CD4-positive, CD25-positive, alpha-beta regulatory T cell (primary cell): ENCODE measurements around the gene SSUH2. TPM values are rescaled to one million over a fixed set of nuclear protein-coding genes. Genes with fewer than 3 reads are reported as not detected.

Source experiments
- ATAC-seq, 2 donors: fragments of 150-1000 bp; cut with Tn5 transposase; one replicate each; pipeline ENCODE4 v1.10.0; 2021; ENCODE audit warnings: low read depth in 2 of 2, moderate number of reproducible peaks in 2 of 2, moderate library complexity in 1 of 2
- DNase-seq, 3 donors: peaks; one replicate each; pipeline versions ENCODE4 v3.0.0 to v3.0.0-alpha.2; 2012 to 2022; ENCODE audit warnings: mixed read lengths in 1 of 3
- H3K27ac ChIP-seq: one replicate; pipeline ENCODE4 v1.7.0; 2013; ENCODE audit warnings: mild to moderate bottlenecking, low read length; ENCODE audit not compliant: insufficient read depth, poor library complexity, severe bottlenecking
- H3K27me3 ChIP-seq: one replicate; pipeline ENCODE4 v1.7.0; 2013; ENCODE audit warnings: low read length; ENCODE audit not compliant: control insufficient read depth, insufficient read depth
- H3K36me3 ChIP-seq: one replicate; pipeline ENCODE4 v1.7.0; 2013; ENCODE audit warnings: mild to moderate bottlenecking, low read length, moderate library complexity; ENCODE audit not compliant: control insufficient read depth, insufficient read depth
- H3K4me1 ChIP-seq: 2 replicates; pipeline ENCODE4 v1.7.0; 2013; ENCODE audit warnings: mild to moderate bottlenecking, low read length; ENCODE audit not compliant: insufficient read depth, control insufficient read depth, poor library complexity, severe bottlenecking
- H3K4me3 ChIP-seq: one replicate; pipeline ENCODE4 v1.7.0; 2013; ENCODE audit warnings: low read depth, mild to moderate bottlenecking, low read length, moderate library complexity
- H3K9me3 ChIP-seq, 2 experiments: 1 replicate in 1 of 2; 2 replicates in 1 of 2; pipeline ENCODE4 v1.7.0; 2013; ENCODE audit warnings: low read length in 2 of 2, mild to moderate bottlenecking in 1 of 2, moderate library complexity in 1 of 2; ENCODE audit not compliant: control insufficient read depth in 2 of 2
- H3K27ac Mint-ChIP-seq, 3 donors: one replicate each; pipeline ENCODE4 v1.8.0; 2020 to 2022; ENCODE audit warnings: mild to moderate bottlenecking in 3 of 3, mixed read lengths in 3 of 3, moderate library complexity in 2 of 3
- H3K27me3 Mint-ChIP-seq: one replicate; pipeline ENCODE4 v1.8.0; 2022; ENCODE audit warnings: mild to moderate bottlenecking, mixed read lengths
- H3K36me3 Mint-ChIP-seq: one replicate; pipeline ENCODE4 v1.8.0; 2020; ENCODE audit warnings: mixed read lengths
- H3K4me1 Mint-ChIP-seq, 4 donors: one replicate each; pipeline ENCODE4 v1.8.0; 2020 to 2022; ENCODE audit warnings: mixed read lengths in 4 of 4, mild to moderate bottlenecking in 1 of 4
- H3K4me3 Mint-ChIP-seq, 4 donors: one replicate each; pipeline ENCODE4 v1.8.0; 2020 to 2022; ENCODE audit warnings: mild to moderate bottlenecking in 4 of 4, mixed read lengths in 4 of 4, moderate library complexity in 3 of 4
- H3K9me3 Mint-ChIP-seq, 7 donors: one replicate each; pipeline ENCODE4 v1.8.0; 2020 to 2022; ENCODE audit warnings: mixed read lengths in 7 of 7, mild to moderate bottlenecking in 3 of 7, moderate library complexity in 2 of 7
- polyA plus RNA-seq, 4 donors: library from polyadenylated mRNA; unstranded; fragments of 300-500 nt; fragmentation: Illumina TruSeq; gene quantifications; one replicate each; pipeline ENCODE4 v1.2.3, GENCODE V29; 2021
- total RNA-seq: library from RNA; stranded (reverse); gene quantifications from one replicate; pipeline ENCODE4 v1.2.3, GENCODE V29; 2022

The SSUH2 gene
- total and polyA plus RNA-seq, 5 donors from 2014 or later = not detected

GRCh38 chr3:8608791-8609467 lies 35.7 kb downstream of the SSUH2 start:
- Histone ChIP-seq H3K36me3 (no peaks in the 10 kb centered on the region), H3K4me3 (no peak overlapping the region), H3K27me3 (no peaks in the 10 kb centered on the region), H3K4me1 (no peaks in the 10 kb centered on the region), H3K9me3 (no peaks in the 10 kb centered on the region), H3K27ac (no peak overlapping the region)
- ATAC-seq (no peak), DNase-seq (no peak)
- Mint-ChIP-seq H3K36me3 (no peaks in the 10 kb centered on the region), H3K27me3 (no peaks in the 10 kb centered on the region), H3K4me1 (no peaks in the 10 kb centered on the region), H3K4me3 (no peak overlapping the region), H3K9me3 (peaks cover 0 to 2% (median 0%) of the 10 kb centered on the region in 7 donors), H3K27ac (no peak overlapping the region)

- Histone ChIP-seq H3K4me1 (no peaks in the 10 kb centered on the region), H3K9me3 (no peaks in the 10 kb centered on the region), H3K4me3 (no peak overlapping the region), H3K27me3 (no peaks in the 10 kb centered on the region), H3K27ac (no peak overlapping the region), H3K36me3 (no peaks in the 10 kb centered on the region)
- Mint-ChIP-seq H3K9me3 (peaks cover 0 to 2% (median 0%) of the 10 kb centered on the region in 7 donors), H3K4me3 (no peak overlapping the region), H3K36me3 (no peaks in the 10 kb centered on the region), H3K27me3 (no peaks in the 10 kb centered on the region), H3K4me1 (no peaks in the 10 kb centered on the region), H3K27ac (no peak overlapping the region)
- ATAC-seq (no peak), DNase-seq (no peak)
These were observed 36.4 kb downstream of the SSUH2 start for GRCh38 chr3:8608041-8608790.

DNA sequence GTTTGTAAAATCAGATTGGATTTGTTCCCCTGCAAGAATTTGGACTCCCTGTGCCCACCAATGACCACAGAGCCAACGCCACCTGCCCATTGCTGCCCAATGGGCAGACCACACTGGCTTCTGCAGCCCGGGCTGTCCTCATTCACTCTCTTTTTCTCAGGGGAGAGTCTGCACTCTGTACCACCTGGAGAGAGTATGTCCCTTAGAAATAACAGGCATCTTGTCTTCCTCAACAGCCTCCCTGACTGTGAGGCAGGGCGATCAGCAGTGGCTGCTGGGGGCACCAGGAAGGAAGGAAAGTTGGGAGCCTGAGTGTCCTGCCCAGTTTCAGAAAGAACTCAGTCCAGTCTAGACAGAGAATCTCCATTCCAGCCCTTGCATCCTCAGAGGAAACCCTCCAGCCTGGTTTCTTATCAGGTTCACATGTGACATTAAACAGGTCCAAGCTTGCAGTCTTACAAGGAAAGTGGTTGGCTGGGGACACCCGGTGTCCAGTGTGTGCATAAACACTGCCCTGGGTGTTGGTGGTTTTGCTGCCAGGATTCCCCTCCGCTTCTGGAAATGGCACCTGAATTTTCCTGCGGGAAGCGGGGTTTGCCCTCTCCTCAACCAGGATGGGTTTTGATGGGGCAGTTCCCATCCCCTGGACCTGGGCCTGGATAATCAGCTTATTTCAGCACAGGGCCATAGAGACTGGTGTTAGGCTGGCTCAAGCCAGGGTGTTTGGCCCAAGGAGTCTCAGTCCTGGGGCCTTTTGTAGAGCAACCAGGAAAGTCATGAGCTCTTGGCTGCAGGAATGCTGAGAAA lies 37.2 kb downstream of the SSUH2 start:
- H3K4me1 ChIP-seq = no peaks in the 10 kb centered on the region
- H3K36me3 Mint-ChIP-seq = no peaks in the 10 kb centered on the region
- no peaks in the 10 kb centered on the region for H3K27me3 ChIP-seq
- H3K4me1 Mint-ChIP-seq = no peaks in the 10 kb centered on the region
- DNase-seq = no peak
- H3K27ac ChIP-seq = no peak overlapping the region
- H3K4me3 Mint-ChIP-seq = no peak overlapping the region
- ATAC-seq = no peak
- no peak overlapping the region for H3K27ac Mint-ChIP-seq
- peaks cover 0 to 2% (median 0%) of the 10 kb centered on the region in 7 donors for H3K9me3 Mint-ChIP-seq
- H3K36me3 ChIP-seq = no peaks in the 10 kb centered on the region
- no peaks in the 10 kb centered on the region for H3K27me3 Mint-ChIP-seq
- no peak overlapping the region for H3K4me3 ChIP-seq
- no peaks in the 10 kb centered on the region for H3K9me3 ChIP-seq

GRCh38 chr3:8606701-8607231 lies 37.8 kb downstream of the SSUH2 start:
- Histone ChIP-seq H3K4me1 (no peaks in the 10 kb centered on the region), H3K4me3 (no peak overlapping the region), H3K36me3 (no peaks in the 10 kb centered on the region), H3K9me3 (no peaks in the 10 kb centered on the region), H3K27ac (no peak overlapping the region), H3K27me3 (no peaks in the 10 kb centered on the region)
- ATAC-seq (no peak), DNase-seq (no peak)
- Mint-ChIP-seq H3K4me3 (no peak overlapping the region), H3K27me3 (no peaks in the 10 kb centered on the region), H3K36me3 (no peaks in the 10 kb centered on the region), H3K27ac (no peak overlapping the region), H3K9me3 (peaks cover 0 to 2% (median 0%) of the 10 kb centered on the region in 7 donors), H3K4me1 (no peaks in the 10 kb centered on the region)

DNA sequence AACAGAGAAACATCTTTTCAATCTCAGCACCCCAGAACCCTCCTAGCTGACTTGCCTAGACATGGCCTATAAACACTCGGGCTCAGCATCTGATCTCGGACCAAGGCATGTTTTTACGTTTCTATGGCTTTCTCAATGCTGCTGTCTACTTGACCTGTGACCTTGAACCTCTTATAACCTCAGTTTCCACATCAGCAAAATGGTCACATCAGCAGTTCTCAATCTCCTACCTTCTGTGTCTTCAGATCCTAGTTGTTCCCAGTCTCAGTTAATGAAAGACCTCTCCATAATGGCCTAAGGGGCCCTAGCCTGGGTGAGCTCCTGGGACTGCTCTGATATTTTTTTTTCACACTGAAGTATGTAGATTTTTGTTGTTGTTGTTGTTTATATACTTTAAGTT lies 39.6 kb downstream of the SSUH2 start:
- Histone ChIP-seq H3K4me1 (no peaks in the 10 kb centered on the region), H3K36me3 (no peaks in the 10 kb centered on the region), H3K27me3 (no peaks in the 10 kb centered on the region), H3K4me3 (no peak overlapping the region), H3K27ac (no peak overlapping the region), H3K9me3 (no peaks in the 10 kb centered on the region)
- DNase-seq (no peak), ATAC-seq (no peak)
- Mint-ChIP-seq H3K27me3 (no peaks in the 10 kb centered on the region), H3K36me3 (no peaks in the 10 kb centered on the region), H3K4me1 (no peaks in the 10 kb centered on the region), H3K4me3 (no peak overlapping the region), H3K27ac (no peak overlapping the region), H3K9me3 (peaks cover 0 to 2% (median 0%) of the 10 kb centered on the region in 7 donors)

GRCh38 chr3:8604006-8604405 lies 40.6 kb downstream of the SSUH2 start:
- Histone ChIP-seq H3K9me3 (no peaks in the 10 kb centered on the region), H3K27me3 (no peaks in the 10 kb centered on the region), H3K27ac (no peak overlapping the region), H3K4me3 (no peak overlapping the region), H3K4me1 (no peaks in the 10 kb centered on the region), H3K36me3 (no peaks in the 10 kb centered on the region)
- no peak for ATAC-seq
- Mint-ChIP-seq H3K9me3 (peaks cover 0 to 2% (median 0%) of the 10 kb centered on the region in 7 donors), H3K4me1 (no peaks in the 10 kb centered on the region), H3K27ac (no peak overlapping the region), H3K27me3 (no peaks in the 10 kb centered on the region), H3K36me3 (no peaks in the 10 kb centered on the region), H3K4me3 (no peak overlapping the region)
- no peak for DNase-seq

GRCh38 chr3:8603115-8603710 lies 41.4 kb downstream of the SSUH2 start:
- no peak overlapping the region for H3K4me3 ChIP-seq
- no peaks in the 10 kb centered on the region for H3K36me3 Mint-ChIP-seq

More at GRCh38 chr3:8603115-8603710, 41.4 kb downstream of the SSUH2 start:
- H3K27me3 ChIP-seq = no peaks in the 10 kb centered on the region
- H3K9me3 ChIP-seq = no peaks in the 10 kb centered on the region
- no peak overlapping the region for H3K4me3 Mint-ChIP-seq
- no peaks in the 10 kb centered on the region for H3K27me3 Mint-ChIP-seq
- no peak overlapping the region for H3K27ac ChIP-seq
- peaks cover 0 to 2% (median 0%) of the 10 kb centered on the region in 7 donors for H3K9me3 Mint-ChIP-seq
- no peaks in the 10 kb centered on the region for H3K36me3 ChIP-seq
- no peaks in the 10 kb centered on the region for H3K4me1 Mint-ChIP-seq
- DNase-seq (no peak), ATAC-seq (no peak)
- H3K27ac Mint-ChIP-seq = no peak overlapping the region
- H3K4me1 ChIP-seq = no peaks in the 10 kb centered on the region
